HG03159 (cell line): ENCODE data around the gene TRIM25.
A peak's percentile ranks its signal among the peaks of the same experiment; 100 is the strongest.

Source experiments
- ATAC-seq: cut with Tn5 transposase; IDR thresholded peaks from one replicate; pipeline ENCODE4 v1.9.1; 2021; ENCODE audit warnings: mild to moderate bottlenecking, moderate library complexity; ENCODE audit not compliant: unreplicated experiment

The TRIM25 gene

GRCh38 chr17:56896217-56896967 is 17.5 kb downstream of the TRIM25 start:
- ATAC-seq: peak; percentile 9

DNA sequence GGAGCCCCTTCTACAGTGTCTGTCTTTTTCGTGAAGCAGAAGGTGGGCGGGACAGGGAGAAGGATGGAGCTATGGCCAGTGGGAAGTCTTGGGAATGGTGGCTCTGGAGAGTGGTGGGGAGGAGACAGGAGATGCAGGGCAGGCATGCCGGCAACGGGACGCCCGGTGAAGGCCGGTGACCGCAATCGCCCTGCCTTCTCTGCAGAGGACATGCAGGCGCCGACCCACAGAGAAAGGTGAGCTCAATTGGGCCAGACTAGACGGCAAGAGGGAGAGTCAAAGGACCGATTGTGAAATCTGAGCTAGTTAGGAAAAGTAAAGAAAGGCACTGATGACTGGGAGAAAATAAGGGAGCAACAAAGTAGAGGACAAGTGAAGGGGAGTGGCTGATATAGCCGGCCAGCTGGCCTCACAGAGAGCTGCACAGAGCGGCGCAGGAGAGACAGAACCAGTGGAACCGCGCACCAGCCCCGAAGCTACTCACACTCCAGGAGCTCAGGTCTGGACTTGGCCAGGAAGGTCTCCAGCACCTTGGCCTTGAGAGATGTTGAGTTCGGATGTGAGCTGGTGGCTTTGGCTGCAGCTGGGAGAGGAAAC is 18.9 kb downstream of the TRIM25 start:
- no peak for ATAC-seq

GRCh38 chr17:56893503-56893902 is 20.3 kb downstream of the TRIM25 start:
- ATAC-seq: no peak

GRCh38 chr17:56892333-56892732 is 21.5 kb downstream of the TRIM25 start:
- no peak for ATAC-seq

- no peak for ATAC-seq
Measured at GRCh38 chr17:56891751-56892150, 22.1 kb downstream of the TRIM25 start.

DNA sequence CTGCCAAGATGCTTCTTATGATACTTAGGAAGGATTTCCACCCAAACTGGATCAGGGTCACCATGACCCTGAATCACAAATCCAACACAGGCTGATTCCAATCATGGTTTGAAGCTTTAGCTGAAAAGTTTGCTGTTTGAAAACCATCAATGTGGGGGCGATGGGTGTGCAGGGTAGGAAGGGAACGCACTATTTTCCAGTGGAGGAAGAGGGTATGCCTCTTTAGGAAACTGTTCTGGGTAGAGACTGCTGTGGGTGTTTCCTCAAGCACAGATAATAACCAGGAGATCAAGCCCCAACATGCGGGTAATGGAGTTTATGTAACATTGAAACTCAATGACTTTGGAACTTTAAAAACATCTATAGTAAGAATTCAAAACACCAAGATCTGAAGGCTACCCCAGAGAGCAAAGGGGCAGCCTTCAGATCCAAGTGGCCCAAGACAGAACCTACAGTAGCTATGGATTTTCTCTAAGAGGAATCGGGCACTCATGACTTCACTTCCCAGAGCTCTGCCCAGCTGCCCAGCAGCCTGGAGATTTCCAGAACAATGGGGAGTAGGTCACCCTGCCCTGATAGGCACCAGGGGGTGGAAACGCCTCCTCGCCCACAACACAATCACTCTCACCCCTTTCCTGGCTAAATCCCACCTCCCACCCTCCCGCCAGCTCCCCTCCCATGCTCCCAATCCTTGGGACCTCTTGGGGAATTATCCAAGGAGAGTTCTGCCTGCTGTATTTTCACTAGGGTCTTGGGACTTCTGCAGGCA is 22.8 kb downstream of the TRIM25 start:
- ATAC-seq: no peak

- ATAC-seq: no peak
Measured at GRCh38 chr17:56890390-56890789, 23.5 kb downstream of the TRIM25 start.

DNA sequence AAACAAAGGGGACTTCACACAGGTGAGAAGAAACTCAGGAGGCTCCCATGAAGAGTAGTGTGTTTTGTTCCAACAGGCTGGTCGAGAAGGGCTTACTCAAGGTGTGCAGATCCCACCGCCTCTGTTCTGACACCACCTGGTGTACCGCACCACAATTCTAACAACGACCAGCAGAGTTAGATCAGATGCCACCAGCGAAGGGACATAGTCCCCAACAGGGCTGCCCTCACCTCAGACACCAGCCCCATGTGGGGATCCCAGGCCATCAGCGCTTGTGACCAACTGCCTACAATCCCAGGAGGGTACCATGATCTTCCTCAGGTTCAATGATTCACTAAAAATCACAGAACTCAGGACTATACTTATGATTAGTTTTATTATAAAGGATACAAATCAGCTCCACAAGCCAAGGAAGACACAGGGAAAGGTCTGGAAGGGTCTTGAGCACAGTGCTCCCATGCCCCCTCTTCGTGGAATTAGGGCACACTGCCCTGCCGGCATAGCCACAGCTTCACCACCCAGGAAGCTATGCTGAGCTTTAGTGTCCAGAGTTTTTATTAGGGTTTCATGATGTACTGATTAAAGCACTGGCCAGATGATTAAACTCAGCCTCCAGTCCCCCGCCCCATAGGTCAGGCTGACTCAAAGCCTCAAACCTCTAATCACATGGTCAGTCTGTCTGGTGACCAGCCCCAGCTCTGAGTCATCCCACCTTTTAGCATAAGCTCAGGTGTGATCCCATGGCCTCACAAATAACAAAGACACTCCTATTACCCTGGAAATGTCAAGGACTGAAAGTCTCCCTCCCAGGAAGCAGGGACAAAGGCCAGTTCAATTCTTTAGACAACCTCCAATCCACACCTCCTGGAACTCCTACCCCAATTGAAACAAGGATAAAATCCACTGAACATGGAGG is 26.0 kb downstream of the TRIM25 start:
- ATAC-seq: no peak

DNA sequence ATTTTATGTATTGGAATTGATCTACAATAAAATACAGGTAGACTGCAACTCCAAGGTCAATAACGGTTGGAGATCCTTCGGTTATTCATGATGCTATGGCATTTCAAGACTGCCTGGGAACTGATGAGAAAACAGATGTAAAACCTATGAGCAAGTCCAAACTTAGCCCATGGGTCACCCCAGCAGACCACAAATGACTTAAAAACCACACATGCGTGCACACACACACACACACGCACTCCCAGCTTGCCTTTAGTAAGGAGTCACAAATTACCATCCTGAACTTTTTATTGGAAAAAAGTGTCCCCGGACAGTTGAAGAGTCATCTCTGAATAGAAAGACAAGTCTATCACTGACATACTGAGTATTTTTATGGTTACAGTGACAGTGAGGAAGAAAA is 26.7 kb downstream of the TRIM25 start:
- ATAC-seq: no peak

GRCh38 chr17:56886288-56886731 is 27.5 kb downstream of the TRIM25 start:
- ATAC-seq: no peak

DNA sequence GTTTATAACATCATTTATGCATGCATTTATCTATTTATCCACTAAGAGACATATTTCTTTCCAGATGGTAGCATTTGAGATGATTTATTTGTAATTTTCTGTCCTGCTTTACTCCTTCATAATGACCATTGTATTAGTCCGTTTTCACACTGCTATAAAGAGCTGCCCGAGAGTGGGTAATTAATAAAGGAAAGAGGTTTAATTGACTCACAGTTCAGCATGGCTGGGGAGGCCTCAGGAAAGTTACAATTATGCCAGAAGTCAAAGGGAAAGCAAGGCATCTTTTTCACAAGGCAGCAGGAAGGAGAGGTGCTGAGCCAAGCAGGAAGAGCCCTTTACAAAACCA is 28.6 kb downstream of the TRIM25 start:
- no peak for ATAC-seq

GRCh38 chr17:56884483-56885311 is 29.2 kb downstream of the TRIM25 start:
- no peak for ATAC-seq

GRCh38 chr17:56883616-56884015 is 30.2 kb downstream of the TRIM25 start:
- ATAC-seq: no peak

DNA sequence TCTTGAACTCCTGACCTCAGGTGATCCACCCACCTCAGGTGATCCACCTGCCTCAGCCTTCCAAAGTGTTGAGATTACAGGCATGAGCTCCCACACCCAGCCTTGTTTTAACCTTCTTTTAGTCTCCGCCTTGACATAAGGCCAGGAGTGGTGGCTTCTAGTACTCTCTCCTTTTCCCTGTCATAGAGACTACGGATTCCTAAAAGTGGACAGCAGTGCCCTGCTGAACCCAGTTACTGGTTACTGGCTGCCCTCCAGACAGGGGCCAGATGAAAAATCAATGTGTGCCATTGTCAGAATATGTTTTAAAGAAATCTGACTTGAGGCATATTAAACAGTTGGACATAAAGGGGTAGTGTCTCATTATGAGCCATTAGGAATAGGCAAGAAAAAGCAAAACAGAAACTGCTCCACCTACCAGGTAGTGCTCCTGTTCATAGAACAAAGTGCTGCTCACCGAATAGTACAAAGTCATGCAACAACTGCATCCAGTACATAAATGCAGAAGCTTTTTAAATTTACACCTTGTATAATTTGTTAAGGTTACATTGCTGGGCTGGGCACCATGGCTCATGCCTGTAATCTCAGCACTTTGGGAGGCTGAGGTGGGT is 32.1 kb downstream of the TRIM25 start:
- no peak for ATAC-seq

- no peak for ATAC-seq
Measured at GRCh38 chr17:56880571-56880970, 33.3 kb downstream of the TRIM25 start.

DNA sequence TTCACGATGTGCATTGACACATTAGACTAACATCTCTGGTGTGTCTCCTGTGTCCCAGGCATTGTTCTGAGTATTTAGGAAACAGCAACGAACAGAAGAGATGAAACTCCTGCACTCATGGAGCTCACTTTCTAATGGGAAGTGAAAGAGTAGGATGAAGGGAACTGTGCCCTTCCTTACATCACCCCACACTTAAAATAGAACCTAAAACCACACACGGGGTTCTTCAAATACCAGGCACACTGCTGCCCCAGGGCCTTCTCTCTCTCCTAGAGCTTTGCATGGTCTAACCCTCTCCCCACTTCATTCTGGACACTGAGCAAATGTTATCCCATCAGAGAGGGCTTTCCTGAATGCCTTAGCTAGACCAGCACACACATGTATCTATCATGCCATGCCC is 33.7 kb downstream of the TRIM25 start:
- no peak for ATAC-seq

- no peak for ATAC-seq
Measured at GRCh38 chr17:56879280-56879679, 34.6 kb downstream of the TRIM25 start.

- no peak for ATAC-seq
Measured at GRCh38 chr17:56876766-56877179, 37.1 kb downstream of the TRIM25 start.

DNA sequence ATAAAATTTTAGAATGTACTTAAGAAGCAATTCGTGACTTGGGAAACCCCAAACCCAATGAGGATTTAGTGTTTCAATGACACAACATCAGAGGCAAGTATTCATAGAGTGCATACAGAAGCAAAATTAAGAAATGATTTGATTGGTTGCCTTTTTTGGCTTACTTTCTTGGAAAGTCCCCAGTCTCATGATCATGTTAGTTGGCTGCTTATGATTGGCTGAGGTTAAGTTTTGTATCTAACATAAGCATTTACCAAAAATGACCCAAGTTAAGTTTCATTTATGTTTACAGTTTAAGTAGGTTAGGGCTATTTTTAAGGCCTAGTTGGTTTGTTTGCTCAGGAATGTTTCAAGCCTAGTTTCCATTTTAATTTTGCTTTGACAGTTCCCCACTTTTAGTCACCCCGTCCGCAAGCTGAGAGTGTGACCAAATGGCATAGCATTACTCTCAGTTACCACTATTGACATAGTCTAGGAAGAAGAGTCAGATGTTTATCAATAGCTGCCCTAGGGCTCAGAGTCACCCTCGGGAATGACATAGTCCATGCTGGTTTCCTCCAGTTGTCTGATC is 43.7 kb downstream of the TRIM25 start:
- no peak for ATAC-seq
